GM13977 (cell line): ENCODE data around the gene SCYL1.

Experiments used
- DNase-seq: peaks from one replicate; pipeline ENCODE4 v3.0.0; 2012; ENCODE audit warnings: low spot score
- in situ Hi-C: fragments of 300-500 bp; cut with MboI; formaldehyde crosslinking; loops from one replicate; pipeline ENCODE4 v1.12.0; 2022; ENCODE audit warnings: low sequenced_read_pairs, low pct_unique_long_range_greater_than_20kb, mixed read lengths, inconsistent platforms; ENCODE audit not compliant: unreplicated experiment
- TF ChIP-seq, protein P1 (sequence below): IDR thresholded peaks from 2 replicates; pipeline ENCODE4 v1.5.1; 2012; ENCODE audit warnings: mild to moderate bottlenecking, control low read depth; ENCODE audit not compliant: insufficient read depth; ENCODE audit errors: extremely low read depth, missing control alignments

SCYL1 gene

DNA sequence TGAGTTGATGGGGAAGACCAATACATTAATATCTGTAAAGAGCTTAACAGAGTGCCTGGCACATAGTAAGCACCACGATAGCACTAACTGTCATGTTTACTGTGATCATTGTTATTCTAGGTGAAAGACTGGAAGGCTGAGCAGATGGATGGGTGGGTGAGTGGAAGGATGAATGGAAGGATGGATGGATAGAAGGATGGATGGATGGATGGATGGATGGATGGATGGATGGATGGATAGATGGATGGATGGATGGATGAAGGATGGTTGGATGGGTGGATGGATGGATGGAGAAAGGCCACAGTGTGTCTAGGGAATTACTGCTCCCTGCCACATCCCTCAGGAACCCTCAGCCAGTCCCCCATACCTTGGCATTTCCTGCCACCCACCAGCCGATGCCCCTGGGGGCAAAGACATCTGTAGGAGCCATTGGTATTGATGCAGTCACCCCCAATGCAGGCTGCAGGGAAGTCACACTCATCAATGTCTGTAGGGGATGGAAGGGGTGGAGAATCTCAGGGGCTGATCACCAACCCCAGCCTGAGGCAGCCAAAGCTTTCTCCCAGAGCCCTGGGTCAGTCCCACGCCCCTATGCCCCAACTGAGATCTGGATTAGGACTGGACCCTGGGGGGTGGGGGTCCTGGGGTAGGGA is 18.0 kb downstream of the SCYL1 start:
- no peak for DNase-seq
- in situ Hi-C loops, result no loop called here
- TF ChIP-seq, protein P1, sequence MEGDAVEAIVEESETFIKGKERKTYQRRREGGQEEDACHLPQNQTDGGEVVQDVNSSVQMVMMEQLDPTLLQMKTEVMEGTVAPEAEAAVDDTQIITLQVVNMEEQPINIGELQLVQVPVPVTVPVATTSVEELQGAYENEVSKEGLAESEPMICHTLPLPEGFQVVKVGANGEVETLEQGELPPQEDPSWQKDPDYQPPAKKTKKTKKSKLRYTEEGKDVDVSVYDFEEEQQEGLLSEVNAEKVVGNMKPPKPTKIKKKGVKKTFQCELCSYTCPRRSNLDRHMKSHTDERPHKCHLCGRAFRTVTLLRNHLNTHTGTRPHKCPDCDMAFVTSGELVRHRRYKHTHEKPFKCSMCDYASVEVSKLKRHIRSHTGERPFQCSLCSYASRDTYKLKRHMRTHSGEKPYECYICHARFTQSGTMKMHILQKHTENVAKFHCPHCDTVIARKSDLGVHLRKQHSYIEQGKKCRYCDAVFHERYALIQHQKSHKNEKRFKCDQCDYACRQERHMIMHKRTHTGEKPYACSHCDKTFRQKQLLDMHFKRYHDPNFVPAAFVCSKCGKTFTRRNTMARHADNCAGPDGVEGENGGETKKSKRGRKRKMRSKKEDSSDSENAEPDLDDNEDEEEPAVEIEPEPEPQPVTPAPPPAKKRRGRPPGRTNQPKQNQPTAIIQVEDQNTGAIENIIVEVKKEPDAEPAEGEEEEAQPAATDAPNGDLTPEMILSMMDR, result no peak

DNA sequence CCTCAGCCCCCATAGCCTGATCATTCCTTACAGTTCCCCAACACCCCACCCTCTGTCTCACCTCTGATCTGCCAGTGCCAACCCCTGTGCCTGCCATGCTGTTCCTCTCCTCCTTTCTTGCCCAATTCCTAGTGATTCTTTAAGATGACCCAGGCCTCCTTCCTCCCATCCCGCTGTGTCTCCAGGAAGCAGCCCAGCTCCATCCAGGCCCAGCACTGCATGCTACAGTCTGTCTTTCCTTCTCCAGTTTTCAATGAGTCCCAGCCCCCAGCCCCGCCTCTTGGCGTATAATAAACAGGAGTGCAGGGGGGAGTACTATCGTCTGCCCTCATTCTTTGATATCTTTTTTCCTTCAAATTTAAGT is 21.0 kb downstream of the SCYL1 start:
- DNase-seq, result no peak
- TF ChIP-seq, protein P1, result no peak
- in situ Hi-C loops, result no loop called here

DNA sequence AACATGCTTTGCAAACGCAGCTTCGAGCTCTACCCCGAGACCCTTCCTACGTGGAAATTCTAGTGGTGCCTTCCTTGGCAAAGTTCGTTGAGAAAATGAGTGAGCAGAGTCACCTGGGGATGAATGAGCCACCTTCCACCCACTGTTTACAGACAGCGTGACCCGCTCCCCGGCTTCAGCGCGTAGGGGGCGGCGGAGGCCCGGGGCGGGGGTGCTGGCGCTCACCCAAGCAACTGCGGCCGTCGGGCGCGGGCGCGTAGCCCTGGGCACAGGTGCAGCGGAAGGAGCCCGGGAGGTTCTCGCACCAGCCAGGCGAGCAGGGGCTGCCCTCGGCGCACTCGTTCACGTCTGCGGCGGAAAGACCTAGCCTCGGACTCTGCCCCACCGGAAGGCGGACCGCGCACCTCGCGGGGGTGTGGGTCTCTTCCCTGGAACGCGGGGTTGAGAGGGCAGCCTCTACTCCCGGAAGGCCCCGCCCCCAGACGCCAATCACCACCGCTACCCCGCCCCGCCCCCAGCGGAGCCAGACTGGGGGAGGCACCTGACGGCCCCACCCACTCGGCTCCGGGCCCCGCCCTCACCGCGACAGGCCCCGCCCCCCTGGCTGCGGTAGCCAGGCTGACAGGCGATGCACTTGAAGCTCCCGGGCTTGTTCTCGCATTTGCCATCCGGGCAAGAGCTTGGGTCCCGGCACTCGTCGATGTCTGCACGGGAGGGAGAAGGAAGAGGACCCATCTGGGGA is 21.5 kb downstream of the SCYL1 start:
- TF ChIP-seq, protein P1, result no peak
- in situ Hi-C loops, result no loop called here
- DNase-seq, result peak; percentile 99

DNA sequence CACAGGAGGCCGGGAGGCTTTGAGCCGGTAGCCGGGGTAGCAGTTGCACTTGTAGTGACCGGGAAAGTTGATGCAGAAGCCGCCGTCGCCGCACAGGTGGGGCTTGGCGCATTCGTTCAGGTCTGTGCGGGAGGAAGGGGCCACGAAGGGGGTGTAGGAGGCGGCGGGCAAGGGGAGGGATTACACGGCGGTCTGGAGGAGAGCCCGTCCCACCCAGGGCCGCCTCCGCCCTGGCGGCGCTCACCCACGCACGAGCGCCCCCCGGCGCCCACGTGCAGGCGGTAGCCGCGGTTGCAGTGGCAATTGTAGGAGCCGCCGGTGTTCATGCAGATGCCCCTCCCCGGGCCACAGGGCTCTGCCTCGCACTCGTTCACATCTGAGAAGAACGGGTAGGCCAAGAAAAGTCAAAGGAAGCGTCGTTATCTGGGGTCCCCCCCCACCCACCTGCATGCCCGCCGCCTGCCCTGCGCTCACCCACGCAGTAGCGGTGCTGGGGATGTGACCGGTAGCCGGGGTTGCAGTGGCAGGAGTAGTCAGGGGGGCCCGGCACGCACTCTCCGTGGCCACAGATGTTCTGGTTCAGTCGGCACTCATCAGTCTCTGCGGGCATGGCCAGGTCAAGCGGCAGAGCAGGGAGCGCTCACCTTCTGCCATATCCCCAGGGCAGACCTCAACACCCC is 22.7 kb downstream of the SCYL1 start:
- TF ChIP-seq, protein P1, result no peak
- no peak for DNase-seq
- in situ Hi-C loops, result no loop called here

DNA sequence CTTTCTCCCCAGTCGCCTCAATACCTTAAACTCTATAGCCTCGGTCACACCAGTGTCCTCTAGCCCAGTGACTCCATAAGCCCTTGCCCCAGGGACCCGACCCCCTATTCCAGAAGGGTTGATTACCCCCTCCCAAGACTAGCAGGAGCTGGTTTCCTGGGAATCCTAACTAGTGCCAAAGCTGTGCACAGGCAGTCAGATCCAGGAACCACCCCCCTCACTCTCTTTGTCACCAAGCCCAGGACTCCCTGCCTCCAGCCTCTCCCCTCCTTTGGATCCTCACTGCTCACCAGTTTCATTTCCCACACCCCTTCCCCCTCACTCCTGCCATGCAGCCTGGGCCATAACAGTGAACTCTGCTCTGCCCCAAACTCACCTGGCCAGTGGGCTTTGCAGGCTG is 23.5 kb downstream of the SCYL1 start:
- TF ChIP-seq, protein P1, result no peak
- in situ Hi-C loops, result no loop called here
- DNase-seq, result no peak

DNA sequence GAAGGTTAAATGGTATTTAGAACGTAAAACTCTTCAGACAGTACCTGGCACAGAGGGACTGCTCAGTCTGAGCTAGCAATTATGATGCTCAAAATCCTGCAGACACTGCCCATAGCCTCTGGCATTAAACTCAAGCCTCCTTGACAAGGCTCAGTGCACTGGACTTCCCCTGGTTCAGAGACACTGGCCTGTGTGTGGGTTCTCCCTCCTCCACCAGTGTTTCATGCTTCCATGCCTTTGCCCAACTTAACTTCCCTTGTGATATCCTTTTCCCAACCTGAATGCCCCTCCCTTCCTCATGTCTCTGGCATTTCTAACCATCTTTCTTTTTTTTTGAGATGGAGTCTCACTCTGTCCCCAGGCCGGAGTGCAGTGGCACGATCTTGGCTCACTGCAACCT is 24.2 kb downstream of the SCYL1 start:
- TF ChIP-seq, protein P1, result no peak
- DNase-seq, result no peak
- in situ Hi-C loops, result no loop called here
